ENCODE measurements around the gene LRRC49.
"Not testable (repeated sequence)": the region's sequence is repeated elsewhere in the genome, so short reads cannot be mapped to it uniquely, and the experiment has no call there.

LRRC49 gene

DNA sequence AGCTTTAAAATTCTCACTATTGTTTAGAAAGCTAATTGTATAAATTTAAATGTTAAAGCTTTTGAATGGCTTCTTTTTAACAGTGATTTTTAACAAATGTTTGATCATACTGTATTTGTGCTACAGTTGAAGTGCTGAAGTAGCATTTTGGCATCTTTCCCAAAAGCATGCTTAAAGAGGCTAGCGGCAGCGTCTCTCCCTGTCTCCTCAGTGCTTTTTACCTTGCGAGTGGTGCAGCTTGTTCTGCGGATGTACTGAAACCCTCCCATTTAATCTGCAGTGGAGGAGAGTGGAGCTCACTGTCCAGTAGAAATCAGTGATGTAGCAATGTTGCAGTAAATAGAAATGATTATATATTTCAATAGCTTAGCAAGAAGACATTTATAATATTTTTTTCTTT lies 43.7 kb downstream of the LRRC49 start:
- FAIRE-seq (no peak), DNase-seq (ENCODE audit: insufficient read length) (no peak)
- TF ChIP-seq POLR2A (IDR thresholded peaks at IDR 0.05; ENCODE audit: low read depth, low read length) (no peak), TAF1 (IDR thresholded peaks at IDR 0.05; ENCODE audit: borderline replicate concordance, low read depth, low read length) (no peak), POLR2AphosphoS5 (IDR thresholded peaks at IDR 0.05; ENCODE audit: low read depth, low read length) (no peak)

DNA sequence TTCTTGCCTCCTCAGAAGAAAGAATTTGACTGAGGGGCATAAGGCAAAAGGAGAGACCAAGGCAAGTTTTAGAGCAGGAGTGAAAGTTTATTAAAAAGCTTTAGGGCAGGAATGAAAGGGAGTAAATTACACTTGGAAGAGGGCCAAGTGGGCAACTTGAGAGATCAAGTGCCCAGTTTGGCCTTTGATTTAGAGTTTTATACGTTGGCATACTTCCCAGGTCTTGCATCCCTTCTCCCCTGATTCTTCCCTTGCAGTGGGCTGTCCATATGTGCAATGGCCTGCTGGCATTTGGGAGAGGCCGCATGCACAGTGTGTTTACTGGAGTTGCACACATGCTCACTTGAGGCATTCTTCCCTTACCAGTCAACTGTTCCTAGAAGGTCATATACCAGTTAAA lies 50.7 kb downstream of the LRRC49 start:
- not testable (repeated sequence) for DNase-seq (ENCODE audit: insufficient read length); FAIRE-seq

DNA sequence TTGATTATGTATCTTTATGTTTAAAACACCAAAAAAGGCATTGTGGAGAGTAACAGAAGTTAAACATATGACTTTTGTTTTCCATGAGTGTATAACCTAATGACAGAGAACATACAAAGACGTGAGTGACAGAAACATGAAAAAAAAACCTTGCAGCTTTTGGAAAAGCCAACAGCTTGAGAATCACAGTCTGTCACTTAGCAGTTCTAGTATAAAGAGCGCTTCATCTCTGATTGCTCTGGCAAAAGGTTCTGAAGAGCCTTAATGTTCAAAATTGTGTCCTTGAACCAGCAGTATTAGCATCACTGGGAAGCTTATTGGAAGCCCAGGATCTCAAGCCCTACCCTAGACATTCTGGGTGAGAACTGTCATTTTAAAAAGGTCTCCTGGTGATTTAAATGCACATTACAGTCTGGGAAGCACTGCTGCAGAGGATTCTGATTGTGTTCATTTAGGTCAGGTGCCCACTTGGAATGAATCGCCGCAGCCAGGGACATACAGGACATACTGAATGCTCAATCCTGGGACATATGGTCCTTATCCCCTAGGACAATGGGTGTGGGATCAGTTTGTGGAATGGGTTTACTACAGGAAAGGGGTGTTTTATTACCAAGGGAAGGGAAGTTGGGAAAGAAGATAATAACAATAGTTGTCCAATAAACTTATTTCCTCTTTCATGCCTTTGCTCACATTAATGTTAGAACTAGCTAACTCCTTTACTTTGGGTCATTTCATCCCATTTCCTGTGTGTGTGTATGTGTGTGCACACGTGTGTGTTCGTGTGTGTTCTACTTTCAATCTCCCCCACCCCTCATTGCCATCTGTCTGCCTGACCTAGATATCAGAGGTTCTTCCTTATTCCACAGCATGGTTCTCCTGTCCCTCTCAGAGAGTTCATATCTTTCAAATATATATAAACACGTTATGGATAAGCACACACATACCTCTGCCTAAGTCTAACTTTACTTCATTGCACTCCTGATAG lies 55.0 kb downstream of the LRRC49 start:
- no peak for DNase-seq (ENCODE audit: insufficient read length)
- FAIRE-seq = no peak
- TF ChIP-seq TAF1 (IDR thresholded peaks at IDR 0.05; ENCODE audit: borderline replicate concordance, low read depth, low read length) (no peak), POLR2AphosphoS5 (IDR thresholded peaks at IDR 0.05; ENCODE audit: low read depth, low read length) (no peak), POLR2A (IDR thresholded peaks at IDR 0.05; ENCODE audit: low read depth, low read length) (no peak)

DNA sequence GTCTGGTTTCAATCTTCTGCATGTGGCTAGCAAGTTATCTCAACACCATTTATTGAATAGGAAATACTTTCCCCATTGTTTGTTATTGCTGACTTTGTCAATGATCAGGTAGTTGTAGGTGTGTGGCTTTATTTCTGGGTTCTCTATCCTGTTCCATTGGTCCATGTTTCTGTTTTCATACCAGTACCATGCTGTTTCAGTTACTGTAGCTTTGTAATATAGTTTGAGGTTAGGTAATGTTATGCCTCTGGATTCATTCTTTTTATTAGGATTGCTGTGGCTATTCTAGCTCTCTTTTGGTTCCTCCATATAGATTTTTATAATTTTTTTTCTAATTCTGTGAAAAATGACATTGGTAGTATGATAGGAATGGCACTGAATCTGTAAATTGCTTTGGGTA lies 58.3 kb downstream of the LRRC49 start:
- DNase-seq (ENCODE audit: insufficient read length) (no peak), FAIRE-seq (no peak)
- TF ChIP-seq POLR2AphosphoS5 (IDR thresholded peaks at IDR 0.05; ENCODE audit: low read depth, low read length) (no peak), TAF1 (IDR thresholded peaks at IDR 0.05; ENCODE audit: borderline replicate concordance, low read depth, low read length) (no peak), POLR2A (IDR thresholded peaks at IDR 0.05; ENCODE audit: low read depth, low read length) (no peak)

DNA sequence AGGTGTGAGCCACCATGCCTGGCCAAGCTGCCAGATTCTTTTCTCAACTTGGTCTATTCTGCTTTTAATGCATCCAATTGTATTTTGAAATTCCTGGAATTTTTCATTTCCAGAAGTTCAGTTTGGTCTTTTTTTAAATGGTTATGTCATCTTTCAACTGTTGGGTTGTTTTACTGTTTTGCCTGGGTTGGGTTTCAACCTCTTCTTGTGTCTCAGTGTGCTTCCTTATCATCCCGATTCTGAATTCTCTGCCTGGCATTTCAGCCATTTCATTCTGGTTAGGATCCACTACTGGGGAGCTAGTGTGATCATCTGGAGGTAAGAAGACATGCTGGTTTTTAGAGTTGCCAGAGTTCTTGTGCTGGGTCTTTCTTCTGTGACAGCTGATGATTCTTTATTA lies 61.5 kb downstream of the LRRC49 start:
- FAIRE-seq = no peak
- DNase-seq (ENCODE audit: insufficient read length) = no peak
- TF ChIP-seq POLR2A (IDR thresholded peaks at IDR 0.05; ENCODE audit: low read depth, low read length) (no peak), POLR2AphosphoS5 (IDR thresholded peaks at IDR 0.05; ENCODE audit: low read depth, low read length) (no peak), TAF1 (IDR thresholded peaks at IDR 0.05; ENCODE audit: borderline replicate concordance, low read depth, low read length) (no peak)

- TF ChIP-seq TAF1 (IDR thresholded peaks at IDR 0.05; ENCODE audit: borderline replicate concordance, low read depth, low read length) (no peak), POLR2AphosphoS5 (IDR thresholded peaks at IDR 0.05; ENCODE audit: low read depth, low read length) (no peak), POLR2A (IDR thresholded peaks at IDR 0.05; ENCODE audit: low read depth, low read length) (no peak)
- FAIRE-seq = no peak
- no peak for DNase-seq (ENCODE audit: insufficient read length)
Measured at GRCh38 chr15:70954733-70955132, 62.1 kb downstream of the LRRC49 start.

GRCh38 chr15:70955151-70955550 lies 62.5 kb downstream of the LRRC49 start:
- no peak for DNase-seq (ENCODE audit: insufficient read length)
- no peak for TF ChIP-seq POLR2AphosphoS5 (IDR thresholded peaks at IDR 0.05; ENCODE audit: low read depth, low read length)
- FAIRE-seq = no peak

DNA sequence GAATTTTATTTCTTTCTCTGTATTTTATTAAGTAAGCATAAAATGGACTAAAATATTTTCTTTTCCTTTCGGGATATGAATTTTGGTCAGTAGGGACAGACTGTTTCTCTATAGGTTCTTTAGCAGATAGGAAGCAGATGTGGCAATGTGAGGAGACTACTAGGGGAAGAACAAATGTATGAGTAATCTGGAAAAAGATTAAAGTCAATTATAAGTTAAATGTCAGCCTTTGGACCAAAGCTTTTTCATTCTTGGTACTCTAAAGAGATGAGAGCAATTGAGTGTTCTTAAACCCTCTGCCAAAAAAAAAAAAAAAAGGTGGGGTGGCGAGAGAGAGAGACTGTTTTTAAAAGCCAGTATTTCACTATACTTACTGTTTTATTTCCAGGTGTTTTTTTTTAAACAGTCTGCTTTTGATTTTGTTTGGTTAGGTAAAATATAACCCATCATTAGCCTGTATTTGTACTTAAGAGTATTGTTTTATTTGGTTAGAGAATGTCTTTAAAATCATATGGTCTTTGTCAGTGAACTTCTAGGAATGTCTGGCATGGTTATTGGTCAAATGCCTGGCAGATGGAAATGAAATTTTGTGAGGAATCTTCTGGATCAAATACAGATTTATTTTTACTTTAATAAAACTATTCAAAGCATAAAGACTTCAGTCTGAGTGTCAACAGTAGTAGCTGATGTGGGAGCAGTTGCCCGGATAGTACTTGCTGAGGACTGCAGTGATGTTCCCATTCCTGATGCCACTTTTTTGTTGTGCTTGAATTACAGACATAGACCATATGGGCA lies 63.8 kb downstream of the LRRC49 start:
- no peak for FAIRE-seq
- TF ChIP-seq POLR2AphosphoS5 (IDR thresholded peaks at IDR 0.05; ENCODE audit: low read depth, low read length) = no peak
- no peak for DNase-seq (ENCODE audit: insufficient read length)

DNA sequence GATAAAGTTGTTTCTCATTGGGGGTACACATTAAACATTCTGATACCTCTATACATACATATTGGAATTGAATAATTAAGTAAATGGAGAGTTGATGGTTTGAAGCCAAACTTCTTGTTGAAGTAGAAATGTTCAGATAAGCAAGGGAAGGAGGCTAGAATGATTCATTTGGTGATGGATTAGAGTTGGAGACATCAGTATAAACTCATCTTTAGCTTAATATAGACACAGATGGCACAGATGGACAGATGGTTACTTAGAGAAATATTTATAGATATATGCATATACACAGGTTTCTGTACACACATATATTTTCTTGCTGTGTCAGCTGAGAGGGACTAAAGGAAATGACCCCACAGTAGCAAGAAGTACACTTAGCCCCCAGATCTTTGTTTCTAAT lies 69.5 kb downstream of the LRRC49 start:
- TF ChIP-seq TAF1 (IDR thresholded peaks at IDR 0.05; ENCODE audit: borderline replicate concordance, low read depth, low read length) = no peak
- TF ChIP-seq POLR2A (IDR thresholded peaks at IDR 0.05; ENCODE audit: low read depth, low read length) = no peak
- TF ChIP-seq POLR2AphosphoS5 (IDR thresholded peaks at IDR 0.05; ENCODE audit: low read depth, low read length) = no peak
- FAIRE-seq = no peak
- no peak for DNase-seq (ENCODE audit: insufficient read length)

DNA sequence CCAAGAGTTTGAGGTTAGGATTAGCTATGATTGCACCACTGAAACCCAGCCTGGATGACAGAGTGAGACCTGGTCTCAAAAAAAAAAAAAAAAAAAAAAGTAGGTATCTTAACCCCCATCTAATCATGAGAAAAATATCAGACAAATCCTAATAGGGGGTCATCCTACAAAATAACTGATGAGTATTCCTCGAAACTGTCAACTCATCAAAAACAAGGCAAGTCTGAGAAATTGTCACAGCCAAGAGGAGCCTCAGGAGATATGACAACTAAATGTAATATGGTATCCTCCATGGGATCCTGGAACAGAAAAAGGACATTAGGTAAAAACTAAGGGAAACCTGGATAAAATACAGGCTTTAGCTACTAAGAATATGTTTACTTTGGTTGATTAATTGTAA lies 70.6 kb downstream of the LRRC49 start:
- FAIRE-seq (no peak), DNase-seq (ENCODE audit: insufficient read length) (no peak)
- TF ChIP-seq POLR2AphosphoS5 (IDR thresholded peaks at IDR 0.05; ENCODE audit: low read depth, low read length) (no peak), TAF1 (IDR thresholded peaks at IDR 0.05; ENCODE audit: borderline replicate concordance, low read depth, low read length) (no peak), POLR2A (IDR thresholded peaks at IDR 0.05; ENCODE audit: low read depth, low read length) (no peak)

- DNase-seq (ENCODE audit: insufficient read length) (no peak), FAIRE-seq (no peak)
Measured at GRCh38 chr15:70964058-70964457, 71.4 kb downstream of the LRRC49 start.

DNA sequence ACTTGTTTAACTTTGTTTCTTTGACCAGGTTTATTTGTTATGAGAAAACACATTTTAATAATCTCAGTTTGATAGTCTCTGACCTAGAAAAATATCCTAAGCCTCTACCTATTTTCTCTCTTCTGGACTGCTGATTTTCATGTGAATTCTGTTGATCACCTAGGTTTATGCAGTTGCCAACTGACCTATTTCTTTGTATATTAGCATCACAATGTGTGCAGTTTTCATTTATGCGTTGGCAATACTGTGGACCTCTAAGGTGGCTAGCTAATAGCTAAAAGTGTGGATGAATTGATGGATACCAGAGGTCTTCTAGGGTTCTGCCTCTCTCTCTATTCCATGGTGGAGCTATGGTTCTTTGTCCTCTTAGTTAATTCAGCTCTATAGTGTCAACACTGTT lies 72.1 kb downstream of the LRRC49 start:
- DNase-seq (ENCODE audit: insufficient read length) (no peak), FAIRE-seq (no peak)
- TF ChIP-seq TAF1 (IDR thresholded peaks at IDR 0.05; ENCODE audit: borderline replicate concordance, low read depth, low read length) = no peak
- no peak for TF ChIP-seq POLR2A (IDR thresholded peaks at IDR 0.05; ENCODE audit: low read depth, low read length)
- no peak for TF ChIP-seq POLR2AphosphoS5 (IDR thresholded peaks at IDR 0.05; ENCODE audit: low read depth, low read length)

More at GRCh38 chr15:70964058-70964457, 71.4 kb downstream of the LRRC49 start:
- TF ChIP-seq TAF1 (IDR thresholded peaks at IDR 0.05; ENCODE audit: borderline replicate concordance, low read depth, low read length) = no peak
- TF ChIP-seq POLR2AphosphoS5 (IDR thresholded peaks at IDR 0.05; ENCODE audit: low read depth, low read length) = no peak
- TF ChIP-seq POLR2A (IDR thresholded peaks at IDR 0.05; ENCODE audit: low read depth, low read length) = no peak
